Endothelial cell of umbilical vein (primary cell): ENCODE data around the gene SUOX. TPM values are rescaled to one million over a fixed set of nuclear protein-coding genes. Genes with fewer than 3 reads are reported as not detected.
A peak's percentile ranks its signal among the peaks of the same experiment; 100 is the strongest.

Experiments used
- BruUV-seq: library from RNA; stranded (reverse); fragments of 400-500 nt; replicated peaks from 2 replicates; lab custom pipeline; 2021; lab: Mats Ljungman, UMichigan
- CTCF ChIA-PET: fragments of 300-600, 350-600 bp; sonication (Branson Sonifier 250); formaldehyde crosslinking; loops from one replicate; lab custom pipeline; 2021; ENCODE audit warnings: antibody characterized with exemption, inconsistent platforms; lab: Charles Lee
- POLR2A ChIA-PET: fragments of 300-600, 350-600 bp; sonication (Branson Sonifier 250); formaldehyde crosslinking; loops from one replicate; lab custom pipeline; 2021; ENCODE audit warnings: antibody characterized with exemption, inconsistent platforms; lab: Charles Lee
- DNase-seq: peaks from one replicate; pipeline ENCODE4 v3.0.0-alpha.2; 2011; ENCODE audit warnings: low read depth, low spot score
- FAIRE-seq: peaks from 2 replicates; lab custom pipeline; 2011; peaks lifted over from hg19 to GRCh38; lab: Jason Lieb, UNC
- H2AFZ ChIP-seq: 2 replicates; pipeline ENCODE4 v1.6.0; 2012; ENCODE audit warnings: low read depth, low read length, control low read depth, inconsistent platforms
- H3K27ac ChIP-seq: 2 replicates; pipeline ENCODE4 v1.5.1; 2011; ENCODE audit warnings: low read depth, mild to moderate bottlenecking, control low read depth, low read length, moderate library complexity; ENCODE audit not compliant: insufficient read depth
- H3K27me3 ChIP-seq, 2 experiments: 2 replicates each; pipeline versions ENCODE4 v1.6.0 to v1.6.1; 2011; ENCODE audit warnings: low read length in 2 of 2, mixed read lengths in 1 of 2; ENCODE audit not compliant: control insufficient read depth in 2 of 2, insufficient read depth in 2 of 2
- H3K36me3 ChIP-seq, 2 experiments: 2 replicates in 1 of 2; 3 replicates in 1 of 2; pipeline ENCODE4 v1.5.1; 2011; ENCODE audit warnings: low read length in 2 of 2, mild to moderate bottlenecking in 1 of 2, moderate library complexity in 1 of 2; ENCODE audit not compliant: control insufficient read depth in 2 of 2, insufficient read depth in 2 of 2; ENCODE audit errors: extremely low read depth in 1 of 2
- H3K4me1 ChIP-seq: 3 replicates; pipeline ENCODE4 v1.5.1; 2011; ENCODE audit warnings: mild to moderate bottlenecking, low read length; ENCODE audit not compliant: control insufficient read depth, insufficient read depth; ENCODE audit errors: extremely low read depth
- H3K4me2 ChIP-seq: 2 replicates; pipeline ENCODE4 v1.6.1; 2011; ENCODE audit warnings: low read length, control low read depth, mixed read lengths; ENCODE audit not compliant: insufficient read depth
- H3K4me3 ChIP-seq, 3 experiments: fragments of 200-600 bp in 1 of 3; sonication (generic), shearing (Covaris generic) in 1 of 3; replicated peaks in 1 of 3; 2 replicates each; pipeline ENCODE4 v1.5.1; 2011 to 2016; ENCODE audit warnings: control low read depth in 3 of 3, low read length in 3 of 3, mild to moderate bottlenecking in 2 of 3, inconsistent platforms in 1 of 3, low read depth in 1 of 3, moderate library complexity in 1 of 3; ENCODE audit not compliant: insufficient read depth in 1 of 3
- H3K79me2 ChIP-seq: 2 replicates; pipeline ENCODE4 v1.6.0; 2012; ENCODE audit warnings: low read length, inconsistent platforms; ENCODE audit not compliant: control insufficient read depth, insufficient read depth
- H3K9ac ChIP-seq: replicated peaks from 2 replicates; pipeline ENCODE3; 2011; ENCODE audit warnings: low read length, control low read depth; ENCODE audit not compliant: insufficient read depth; ENCODE audit errors: extremely low read depth
- H3K9me1 ChIP-seq: replicated peaks from 3 replicates; pipeline ENCODE4 v1.6.0; 2011; ENCODE audit warnings: mild to moderate bottlenecking, low read length; ENCODE audit not compliant: control insufficient read depth, insufficient read depth; ENCODE audit errors: extremely low read depth
- H3K9me3 ChIP-seq: replicated peaks from 2 replicates; pipeline ENCODE4 v1.5.1; 2012; ENCODE audit warnings: low read length, inconsistent platforms; ENCODE audit not compliant: control insufficient read depth, insufficient read depth
- H4K20me1 ChIP-seq: replicated peaks from 2 replicates; pipeline ENCODE3; 2011; ENCODE audit warnings: mild to moderate bottlenecking, low read length; ENCODE audit not compliant: control insufficient read depth, insufficient read depth; ENCODE audit errors: extremely low read depth
- EZH2 ChIP-seq: IDR thresholded peaks from 2 replicates; pipeline ENCODE4 v1.6.1; 2012; ENCODE audit warnings: borderline replicate concordance, low read depth, mild to moderate bottlenecking, moderate library complexity, low read length, inconsistent platforms; ENCODE audit not compliant: severe bottlenecking
- GATA2 ChIP-seq: IDR thresholded peaks from 2 replicates; pipeline ENCODE4 v1.7.0; 2011; ENCODE audit warnings: low read depth, mild to moderate bottlenecking, moderate library complexity, mixed read lengths, low read length; ENCODE audit not compliant: insufficient read length, insufficient read depth
- JUN ChIP-seq: IDR thresholded peaks from 2 replicates; pipeline ENCODE4 v1.6.1; 2011; ENCODE audit warnings: borderline replicate concordance, low read depth; ENCODE audit not compliant: insufficient read length, insufficient read depth
- MAX ChIP-seq: IDR thresholded peaks from 2 replicates; pipeline ENCODE4 v1.6.1; 2011; ENCODE audit not compliant: insufficient read depth, insufficient read length
- MYC ChIP-seq: IDR thresholded peaks from one replicate; pipeline ENCODE4 v1.6.1; 2011; ENCODE audit warnings: mild to moderate bottlenecking, low read depth, low read length
- POLR2A ChIP-seq: IDR thresholded peaks from 2 replicates; pipeline ENCODE4 v1.6.1; 2012; ENCODE audit warnings: low read depth, mild to moderate bottlenecking, control low read depth, low read length
- dilution Hi-C: fragments of 300-500 bp; cut with MboI; formaldehyde crosslinking; loops from one replicate; pipeline ENCODE4 v1.15.0; 2019; ENCODE audit warnings: low sequenced_read_pairs; ENCODE audit not compliant: extremely low pct_ligation_motif_present
- intact Hi-C: fragments of 100-400 bp; cut with micrococcal nuclease; formaldehyde crosslinking; loops from one replicate; pipeline ENCODE4 v1.10.0; 2022
- polyA plus RNA-seq, 4 experiments: library from polyadenylated mRNA; depleted of rRNA in 3 of 4; stranded (reverse) in 3 of 4; unstranded in 1 of 4; fragments of >200 nt; gene quantifications; 2 replicates each; pipeline versions ENCODE4 v1.2.1 to v1.2.3, GENCODE V29; 2011 to 2012; ENCODE audit warnings: missing spikeins in 1 of 4
- total RNA-seq: library from RNA; stranded (reverse); gene quantifications from 2 replicates; pipeline ENCODE4 v1.2.3, GENCODE V29; 2021
- TF ChIP-seq, protein P1 (sequence below), 2 donors: IDR thresholded peaks; 1 replicate in 1 of 2; 2 replicates in 1 of 2; pipeline ENCODE4 v1.5.1; 2011; ENCODE audit warnings: low read length in 2 of 2, mild to moderate bottlenecking in 2 of 2, moderate library complexity in 2 of 2, control low read depth in 1 of 2, inconsistent platforms in 1 of 2, low read depth in 1 of 2; ENCODE audit not compliant: insufficient read depth in 1 of 2; ENCODE audit errors: extremely low read depth in 1 of 2

Gene SUOX
- total and polyA plus RNA-seq, 2 donors (not counting 3 experiments of a cell fraction or from before 2014, with no cell fraction given): 24.3 to 31.4 TPM

DNA sequence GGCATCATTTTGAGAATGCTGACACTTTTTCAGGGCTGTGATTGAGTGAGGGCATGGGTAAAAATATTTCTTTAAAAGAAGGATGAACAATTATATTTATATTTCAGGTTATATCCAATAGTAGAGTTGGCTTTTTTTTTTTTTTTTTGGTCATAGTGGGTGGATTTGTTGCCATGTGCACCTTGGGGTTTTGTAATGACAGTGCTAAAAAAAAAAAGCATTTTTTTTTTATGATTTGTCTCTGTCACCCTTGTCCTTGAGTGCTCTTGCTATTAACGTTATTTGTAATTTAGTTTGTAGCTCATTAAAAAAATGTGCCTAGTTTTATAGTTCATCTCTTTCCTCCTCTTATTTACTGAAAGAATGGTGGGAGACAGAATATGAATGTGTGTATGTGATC, 24.6 kb upstream of the SUOX start:
- H3K9me1 ChIP-seq: no peaks in the 10 kb centered on the region
- no peak for TF ChIP-seq EZH2
- no peak for TF ChIP-seq JUN
- TF ChIP-seq POLR2A: no peak
- no peak for TF ChIP-seq GATA2
- TF ChIP-seq MYC: no peak
- TF ChIP-seq, protein P1, sequence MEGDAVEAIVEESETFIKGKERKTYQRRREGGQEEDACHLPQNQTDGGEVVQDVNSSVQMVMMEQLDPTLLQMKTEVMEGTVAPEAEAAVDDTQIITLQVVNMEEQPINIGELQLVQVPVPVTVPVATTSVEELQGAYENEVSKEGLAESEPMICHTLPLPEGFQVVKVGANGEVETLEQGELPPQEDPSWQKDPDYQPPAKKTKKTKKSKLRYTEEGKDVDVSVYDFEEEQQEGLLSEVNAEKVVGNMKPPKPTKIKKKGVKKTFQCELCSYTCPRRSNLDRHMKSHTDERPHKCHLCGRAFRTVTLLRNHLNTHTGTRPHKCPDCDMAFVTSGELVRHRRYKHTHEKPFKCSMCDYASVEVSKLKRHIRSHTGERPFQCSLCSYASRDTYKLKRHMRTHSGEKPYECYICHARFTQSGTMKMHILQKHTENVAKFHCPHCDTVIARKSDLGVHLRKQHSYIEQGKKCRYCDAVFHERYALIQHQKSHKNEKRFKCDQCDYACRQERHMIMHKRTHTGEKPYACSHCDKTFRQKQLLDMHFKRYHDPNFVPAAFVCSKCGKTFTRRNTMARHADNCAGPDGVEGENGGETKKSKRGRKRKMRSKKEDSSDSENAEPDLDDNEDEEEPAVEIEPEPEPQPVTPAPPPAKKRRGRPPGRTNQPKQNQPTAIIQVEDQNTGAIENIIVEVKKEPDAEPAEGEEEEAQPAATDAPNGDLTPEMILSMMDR (IDR thresholded peaks at IDR 0.05; ENCODE audit: extremely low read depth in 1 of 2, insufficient read depth in 1 of 2, low read depth in 1 of 2, low read length in 2 of 2): no peak
- no peak for TF ChIP-seq MAX
- H3K4me1 ChIP-seq: peaks cover 27% of the 10 kb centered on the region
- peaks cover 38% of the 10 kb centered on the region for H3K79me2 ChIP-seq
- H3K27ac ChIP-seq: peak overlapping the region; percentile 78
- FAIRE-seq (no peak), DNase-seq (no peak)
- no peaks in the 10 kb centered on the region for H4K20me1 ChIP-seq
- H3K4me2 ChIP-seq: peak overlapping the region; percentile 81
- H3K4me3 ChIP-seq: peak overlapping the region in 2 of 3 experiments; percentile 46 to 79
- BruUV-seq: no TSS peak
- H3K9me3 ChIP-seq: no peaks in the 10 kb centered on the region
- intact Hi-C loops (loop anchor here (2.0 kb wide), 1 partner anchor 40 kb away; no protein-coding TSS in a partner anchor), dilution Hi-C loops (no loop called here)
- H3K36me3 ChIP-seq: peaks cover 1 to 3% of the 10 kb centered on the region in 2 experiments
- ChIA-PET CTCF (interaction anchor here (0.6 to 2.1 kb wide), 3 partner anchors 15 to 101 kb away, joined by 3 to 11 read pairs (median 5); no protein-coding TSS in a partner anchor), POLR2A (no interaction called here)
- peak overlapping the region; percentile 72 for H3K9ac ChIP-seq
- no peaks in the 10 kb centered on the region for H3K27me3 ChIP-seq
- no peak overlapping the region for H2AFZ ChIP-seq
